NCI-H1092 (cell line): ENCODE results near the gene UROD.
A peak's percentile ranks its signal among the peaks of the same experiment; 100 is the strongest.

Experiments used
- DNase-seq: peaks from one replicate; lab custom pipeline; 2025; lab: John Stamatoyannopoulos, UW

UROD gene

DNA sequence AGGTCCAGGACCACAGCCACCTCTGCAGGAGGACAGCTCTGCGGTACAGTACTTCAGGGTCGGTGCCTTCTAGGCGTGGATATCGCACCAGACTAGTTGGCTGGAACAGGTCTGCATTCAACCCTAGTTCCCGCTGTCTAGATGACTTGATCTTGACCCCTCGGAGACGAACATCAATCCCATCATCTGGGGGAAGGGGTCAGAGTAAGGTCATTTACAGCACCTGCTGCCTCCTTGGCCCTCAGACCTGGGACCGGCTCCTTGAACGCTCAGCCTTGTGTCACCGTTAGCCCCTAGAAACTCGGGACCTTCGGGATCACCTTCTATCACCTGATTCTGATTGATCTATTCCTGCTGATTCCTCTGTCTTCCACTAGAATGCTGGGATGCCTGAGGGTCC lies 3.5 kb upstream of the UROD start:
- DNase-seq, result no peak

DNA sequence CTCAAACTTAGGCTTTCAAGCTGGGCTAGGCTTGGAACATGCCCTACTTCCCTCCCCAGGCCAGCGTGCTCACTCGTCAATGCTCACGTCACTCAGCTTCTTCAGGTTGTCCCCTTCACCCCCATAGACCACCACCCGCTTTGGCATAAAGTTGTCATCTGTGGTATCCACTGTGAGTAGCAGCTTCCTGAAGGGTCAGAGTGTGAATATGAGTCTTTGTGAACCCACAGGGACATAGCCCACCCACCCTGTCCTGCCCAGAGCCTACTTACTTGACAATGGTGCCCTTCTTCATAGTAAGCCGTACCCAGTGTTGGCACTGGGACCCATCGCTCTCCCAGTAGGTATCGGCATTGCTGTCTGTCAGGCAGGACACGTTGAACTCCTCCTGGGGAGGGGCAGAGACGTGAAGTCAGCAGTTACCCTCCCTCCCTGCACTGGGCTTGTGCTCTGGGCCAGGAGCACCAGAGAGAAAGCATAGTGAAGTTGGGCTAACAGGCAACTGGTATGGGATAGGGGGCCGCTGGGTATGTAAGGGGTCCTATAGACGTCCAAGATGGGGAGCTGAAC lies 2.7 kb upstream of the UROD start:
- DNase-seq, result no peak

DNA sequence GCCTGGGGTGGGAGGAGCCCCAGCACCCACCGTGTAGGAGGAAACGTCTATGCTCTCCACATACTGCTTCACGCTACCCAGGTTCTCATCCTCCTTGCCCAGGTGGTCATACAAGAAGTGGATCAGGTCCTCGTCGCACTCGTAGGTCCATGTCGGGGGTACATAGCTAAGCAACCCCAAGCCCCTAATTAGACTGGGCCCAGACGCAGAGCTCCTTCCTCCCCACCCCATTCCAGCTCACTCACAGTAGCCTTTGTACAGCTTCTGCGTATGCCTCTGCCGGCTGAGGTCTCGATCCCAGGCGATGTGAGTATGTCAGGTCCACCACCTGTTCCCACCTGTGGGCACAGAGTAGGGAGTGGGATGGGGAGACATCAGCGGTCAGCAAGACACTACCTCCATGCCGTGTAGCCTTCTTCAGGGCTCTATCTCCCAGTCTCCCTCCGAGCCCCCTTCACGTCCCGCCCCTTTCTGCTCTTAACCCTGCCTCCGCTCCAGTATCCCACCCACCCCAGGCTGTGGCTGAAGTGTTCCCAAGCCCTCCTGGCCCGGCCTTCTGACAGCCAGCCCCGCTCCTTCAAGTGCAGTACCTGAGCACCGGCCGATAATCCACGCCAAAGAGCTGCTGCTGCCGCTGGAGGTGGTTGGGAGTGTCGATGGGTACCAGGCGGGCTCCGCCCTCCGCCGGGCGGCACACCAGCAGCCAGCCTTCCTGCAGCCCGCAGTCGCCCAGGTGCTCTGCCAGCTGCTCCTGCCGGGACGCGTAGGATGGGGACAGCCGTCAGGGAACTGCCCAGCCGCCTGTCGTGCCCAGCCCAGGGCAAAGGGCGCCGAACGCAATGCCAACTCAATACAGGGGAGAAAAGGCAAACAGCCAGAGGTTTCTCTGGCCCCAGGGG lies 1.8 kb upstream of the UROD start:
- no peak for DNase-seq

DNA sequence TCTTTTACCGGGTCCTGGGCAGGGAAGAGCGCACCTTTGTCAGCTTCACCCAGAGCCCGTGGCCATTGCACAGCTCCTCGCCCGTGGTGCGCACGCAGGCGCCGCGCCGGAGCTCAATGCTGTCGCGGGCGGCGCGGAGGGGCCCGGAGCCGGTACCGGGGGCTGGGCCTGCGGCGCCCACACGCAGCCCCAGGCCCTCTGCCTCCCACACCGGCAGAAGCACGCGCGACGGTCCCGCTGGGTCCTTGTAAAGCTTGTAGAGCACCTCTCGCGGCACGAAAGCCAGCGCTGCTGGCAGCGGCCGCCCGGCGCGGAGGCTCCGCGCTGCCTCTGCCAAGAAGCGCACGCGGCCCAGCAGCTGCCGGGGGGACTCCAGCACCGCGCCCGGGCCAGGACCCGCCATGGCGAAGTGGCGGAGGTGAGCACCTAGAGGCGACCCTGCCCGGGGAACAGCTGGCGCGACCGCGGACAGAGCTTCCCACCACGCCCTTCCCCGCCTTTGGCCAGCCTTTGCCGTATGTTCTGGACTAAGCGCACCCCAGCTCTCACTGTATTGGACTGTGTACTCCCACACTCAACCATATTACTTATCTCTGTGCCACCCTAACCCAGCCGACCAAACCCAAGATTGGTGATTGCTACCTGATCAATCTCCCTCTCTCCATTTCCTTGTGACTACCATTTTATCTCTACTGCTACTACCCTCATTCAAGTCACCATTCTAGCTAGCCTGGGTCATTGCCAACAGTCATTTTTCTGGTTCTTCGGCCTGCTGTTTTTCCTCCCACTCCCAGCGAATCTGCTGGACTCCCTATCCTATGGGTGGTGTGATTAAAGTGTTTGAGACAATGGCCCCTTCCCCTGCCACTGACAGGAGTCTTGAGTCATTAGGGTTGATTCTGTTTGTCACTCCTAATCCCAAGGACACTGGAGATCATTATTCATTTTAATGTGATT lies 921 bp upstream of the UROD start, which contains the start of gene HECTD3:
Gene HECTD3, minus strand, starts transcription at position 470 of the 957 bp plus-strand sequence. Its CDS starts 67 bp downstream, at position 403.
- DNase-seq, result peak; percentile 71

DNA sequence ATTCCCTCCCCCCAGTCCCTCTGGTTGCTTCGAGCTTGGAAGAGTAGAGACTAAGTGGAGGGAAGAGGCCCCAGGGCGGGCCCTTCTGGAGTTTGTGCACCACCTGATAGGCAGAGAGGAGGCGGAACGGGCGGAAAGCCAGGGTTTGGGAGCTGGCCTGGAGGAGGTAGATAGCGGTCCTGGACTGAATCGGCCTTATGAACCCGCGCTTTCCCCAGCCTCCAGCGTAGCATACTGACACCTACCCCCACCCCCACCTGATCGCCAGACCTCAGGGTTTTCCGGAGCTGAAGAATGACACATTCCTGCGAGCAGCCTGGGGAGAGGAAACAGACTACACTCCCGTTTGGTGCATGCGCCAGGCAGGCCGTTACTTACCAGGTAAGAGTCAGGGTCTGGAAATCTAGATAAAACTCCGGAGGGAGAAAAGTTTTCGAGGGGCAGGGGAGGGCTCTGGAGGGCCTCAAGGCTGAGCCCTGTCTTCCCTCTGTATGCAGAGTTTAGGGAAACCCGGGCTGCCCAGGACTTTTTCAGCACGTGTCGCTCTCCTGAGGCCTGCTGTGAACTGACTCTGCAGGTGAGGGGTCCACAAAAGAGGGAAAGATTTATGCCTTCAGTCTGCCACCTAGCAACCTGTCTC lies 705 bp downstream of the UROD start:
- no peak for DNase-seq

DNA sequence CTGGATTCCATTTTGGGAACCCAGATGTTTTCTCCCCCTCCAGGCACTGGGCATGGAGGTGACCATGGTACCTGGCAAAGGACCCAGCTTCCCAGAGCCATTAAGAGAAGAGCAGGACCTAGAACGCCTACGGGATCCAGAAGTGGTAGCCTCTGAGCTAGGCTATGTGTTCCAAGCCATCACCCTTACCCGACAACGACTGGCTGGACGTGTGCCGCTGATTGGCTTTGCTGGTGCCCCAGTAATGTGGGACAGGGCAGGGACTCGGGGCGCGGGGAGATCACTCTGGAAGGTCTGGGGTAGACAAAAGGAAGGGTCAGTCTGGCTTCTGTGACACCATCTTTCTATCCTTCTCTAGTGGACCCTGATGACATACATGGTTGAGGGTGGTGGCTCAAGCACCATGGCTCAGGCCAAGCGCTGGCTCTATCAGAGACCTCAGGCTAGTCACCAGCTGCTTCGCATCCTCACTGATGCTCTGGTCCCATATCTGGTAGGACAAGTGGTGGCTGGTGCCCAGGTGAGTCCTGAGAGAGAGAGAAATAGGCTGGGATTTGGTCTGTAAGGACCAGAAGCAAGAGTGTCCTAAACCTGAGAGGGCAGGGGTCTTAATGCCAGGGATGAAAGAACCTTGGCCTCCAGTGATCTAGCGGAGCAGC lies 1.6 kb downstream of the UROD start:
- no peak for DNase-seq

DNA sequence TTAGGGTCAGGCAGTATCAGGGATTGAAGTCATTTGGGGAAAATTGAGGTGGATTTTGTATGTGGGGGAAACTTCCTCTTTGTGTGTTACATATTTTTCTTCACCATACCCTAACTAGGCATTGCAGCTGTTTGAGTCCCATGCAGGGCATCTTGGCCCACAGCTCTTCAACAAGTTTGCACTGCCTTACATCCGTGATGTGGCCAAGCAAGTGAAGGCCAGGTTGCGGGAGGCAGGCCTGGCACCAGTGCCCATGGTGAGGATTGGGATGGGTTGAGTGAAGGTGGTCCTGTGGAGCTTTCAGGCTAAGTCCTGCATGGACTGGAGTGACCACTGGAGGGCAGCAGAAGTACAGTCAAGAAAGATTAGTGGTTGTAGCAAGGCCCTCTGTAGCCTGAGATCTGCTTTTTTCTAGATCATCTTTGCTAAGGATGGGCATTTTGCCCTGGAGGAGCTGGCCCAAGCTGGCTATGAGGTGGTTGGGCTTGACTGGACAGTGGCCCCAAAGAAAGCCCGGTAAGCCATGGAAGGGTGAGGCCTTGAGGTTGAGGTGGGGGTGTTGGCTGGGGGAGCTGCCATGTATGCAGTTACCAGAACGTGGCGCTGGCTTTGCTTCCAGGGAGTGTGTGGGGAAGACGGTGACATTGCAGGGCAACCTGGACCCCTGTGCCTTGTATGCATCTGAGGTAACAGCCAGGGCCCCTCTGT lies 2.4 kb downstream of the UROD start:
- DNase-seq, result peak; percentile 82

DNA sequence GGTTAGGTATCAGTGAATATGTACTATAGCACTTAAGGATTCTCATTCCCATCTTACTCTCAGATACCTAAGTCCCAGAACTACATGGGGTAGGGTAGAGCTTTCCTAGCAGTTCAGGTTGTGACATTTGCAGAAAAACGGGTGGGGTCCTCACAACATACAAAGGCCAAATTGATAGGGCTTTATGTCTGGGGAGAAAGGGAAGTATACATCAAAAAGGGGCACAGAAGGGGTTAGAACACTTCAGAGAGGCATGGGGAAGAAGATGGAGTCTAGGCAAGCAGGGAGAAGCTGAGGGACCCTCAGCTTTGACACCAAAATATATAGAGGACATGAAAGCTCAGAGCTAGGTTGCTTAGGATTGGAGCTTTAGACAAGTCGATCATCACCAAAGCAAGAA lies 3.6 kb downstream of the UROD start:
- no peak for DNase-seq

DNA sequence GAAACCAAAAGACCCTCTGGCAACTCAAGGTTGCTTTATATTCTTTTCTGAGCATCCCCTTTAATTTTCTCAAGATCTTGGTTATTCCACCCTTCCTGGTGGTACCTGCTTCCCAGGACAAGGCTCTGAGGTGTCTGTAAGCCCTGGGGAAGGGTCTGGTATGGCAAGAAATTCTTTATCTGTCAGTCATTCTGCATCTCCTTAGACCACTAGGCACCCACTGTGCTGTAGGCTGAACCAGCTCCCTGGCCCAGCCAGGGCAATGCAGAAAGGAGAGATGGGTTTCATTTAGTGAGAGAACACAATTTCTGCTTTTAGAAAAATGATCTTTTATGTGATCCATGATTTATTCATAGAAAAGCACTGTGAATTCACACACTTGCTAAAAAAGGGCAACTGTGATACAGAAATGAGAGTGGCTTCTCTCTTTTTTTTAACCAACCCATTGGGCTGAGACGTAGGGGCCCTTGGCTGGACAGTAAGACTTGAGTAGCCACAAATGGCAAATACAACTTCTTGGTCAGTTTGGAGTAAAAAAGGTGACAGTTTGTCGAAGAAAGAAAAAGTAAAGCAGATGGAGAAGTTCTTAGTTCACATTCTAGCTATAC lies 4.1 kb downstream of the UROD start:
- DNase-seq, result no peak

DNA sequence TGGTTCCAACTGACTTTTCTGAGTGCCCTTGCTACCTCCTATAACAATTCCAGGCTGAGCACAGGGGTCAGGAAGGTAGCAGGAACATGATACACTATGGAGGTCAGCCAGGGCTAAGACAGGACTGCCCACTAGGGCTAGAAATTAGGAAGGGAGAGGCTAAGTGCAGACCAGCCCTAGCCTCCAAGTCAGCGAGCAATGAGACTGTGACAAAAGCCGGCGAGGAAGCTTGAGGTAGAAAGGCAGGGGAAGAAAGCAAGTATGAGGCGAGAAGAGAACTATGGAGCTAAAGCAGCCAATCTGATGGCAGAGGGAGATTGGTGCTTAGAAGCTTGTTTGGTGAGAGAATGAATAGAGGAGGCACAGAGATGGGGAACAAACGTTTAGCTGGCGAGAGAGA lies 4.7 kb downstream of the UROD start:
- no peak for DNase-seq

DNA sequence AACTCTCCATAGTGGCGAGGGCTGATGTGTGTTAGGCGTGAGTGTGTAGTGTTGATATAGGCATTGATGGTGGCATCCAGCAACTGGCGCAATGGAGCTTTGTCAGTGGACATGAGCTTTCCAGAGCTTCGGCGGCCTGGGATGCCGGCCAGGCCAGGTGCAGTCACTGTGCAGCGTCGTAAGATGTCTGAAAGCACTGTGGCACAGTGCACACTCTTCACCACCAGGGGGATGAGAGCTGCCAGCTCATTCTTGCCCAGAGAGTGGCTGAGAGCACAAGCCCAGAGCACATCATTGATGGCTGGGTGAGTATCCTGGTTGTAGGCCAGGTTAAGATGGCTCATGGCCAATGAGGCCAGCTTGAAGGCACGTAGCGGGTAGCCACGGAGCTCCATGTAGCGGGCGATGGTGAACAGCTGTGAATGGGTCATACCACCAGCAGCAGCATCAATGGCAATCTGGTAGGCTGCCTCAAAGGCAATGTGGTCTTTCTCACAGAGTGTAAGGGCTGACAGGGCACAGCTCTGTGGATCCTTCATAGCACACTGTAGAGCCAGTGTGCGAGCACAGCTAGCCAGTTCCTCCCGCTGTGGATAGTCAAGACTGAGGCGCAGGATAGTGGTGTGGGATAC lies 6.7 kb downstream of the UROD start:
- peak; percentile 62 for DNase-seq

DNA sequence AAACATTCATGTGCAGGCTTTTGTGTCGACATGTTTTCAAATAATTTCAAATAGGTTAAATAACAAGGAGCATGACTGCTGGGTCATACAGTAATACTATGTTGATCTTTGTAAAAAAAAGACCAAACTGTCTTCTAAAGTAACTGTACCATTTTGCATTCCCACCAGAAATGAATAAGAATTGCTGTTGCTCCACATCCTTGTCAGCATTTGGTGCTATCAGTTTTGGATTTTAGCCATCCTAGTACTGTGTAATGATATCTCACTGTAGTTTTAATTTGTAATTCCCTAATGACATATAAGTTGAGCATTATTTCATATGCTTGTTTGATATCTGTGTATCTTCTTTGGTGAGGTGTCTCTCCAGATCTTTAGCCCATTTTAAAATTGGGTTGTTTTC lies 11.6 kb downstream of the UROD start:
- no peak for DNase-seq

DNA sequence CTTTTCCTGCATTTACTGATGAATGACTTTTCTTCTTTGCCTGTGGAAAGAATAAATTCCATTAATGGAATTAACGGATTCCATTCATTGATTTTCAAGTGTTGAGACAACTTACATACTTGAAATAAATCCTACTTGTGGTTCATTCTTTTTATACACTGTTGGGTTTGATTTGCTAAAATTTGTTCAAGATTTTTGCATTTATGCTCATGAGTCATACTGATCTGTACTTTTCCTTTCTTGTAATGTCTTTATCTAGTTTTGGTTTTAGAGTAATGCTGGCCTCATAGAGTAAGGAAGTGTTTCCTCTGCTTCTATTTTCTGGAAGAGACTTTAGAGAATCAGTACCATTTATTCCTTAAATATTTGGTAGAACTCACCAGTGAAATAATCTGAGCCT lies 14.4 kb downstream of the UROD start:
- DNase-seq, result no peak

DNA sequence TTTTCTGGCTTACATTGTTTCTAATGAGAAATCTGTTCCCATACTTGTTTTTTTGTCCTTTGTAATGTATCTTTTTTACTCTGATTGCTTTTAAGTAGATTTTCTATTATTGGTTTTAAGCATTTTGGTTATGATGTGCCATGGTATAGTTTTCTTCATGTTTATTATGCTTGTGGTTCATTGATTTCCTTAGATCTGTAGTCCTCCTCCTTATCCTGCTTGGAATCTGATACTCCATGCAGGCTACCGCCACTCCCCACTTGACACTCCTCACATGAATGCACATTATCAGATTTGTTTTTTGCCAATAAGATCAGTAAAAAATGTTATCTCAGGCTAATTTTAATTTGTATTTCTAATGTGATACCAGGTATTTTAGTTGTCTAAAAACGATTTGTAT lies 20.8 kb downstream of the UROD start:
- no peak for DNase-seq

DNA sequence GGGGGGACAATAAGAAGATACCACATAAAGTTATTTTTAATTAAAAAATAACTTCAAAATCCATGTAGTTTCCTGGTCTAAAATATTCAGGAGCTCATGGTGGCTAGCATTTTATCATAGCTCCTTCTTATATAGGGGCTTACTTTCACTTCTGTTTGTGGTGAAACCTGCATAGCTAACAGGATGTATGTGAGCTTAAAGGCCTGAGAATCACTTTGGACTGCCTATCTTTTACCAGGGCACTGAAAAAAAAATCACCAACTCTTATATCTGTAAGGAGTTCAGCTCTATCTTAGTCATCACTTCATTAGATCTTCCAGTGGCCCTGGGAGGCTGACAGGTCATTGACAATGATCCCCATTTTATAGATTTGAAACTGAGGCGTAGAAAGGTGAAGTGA lies 21.3 kb downstream of the UROD start:
- no peak for DNase-seq

DNA sequence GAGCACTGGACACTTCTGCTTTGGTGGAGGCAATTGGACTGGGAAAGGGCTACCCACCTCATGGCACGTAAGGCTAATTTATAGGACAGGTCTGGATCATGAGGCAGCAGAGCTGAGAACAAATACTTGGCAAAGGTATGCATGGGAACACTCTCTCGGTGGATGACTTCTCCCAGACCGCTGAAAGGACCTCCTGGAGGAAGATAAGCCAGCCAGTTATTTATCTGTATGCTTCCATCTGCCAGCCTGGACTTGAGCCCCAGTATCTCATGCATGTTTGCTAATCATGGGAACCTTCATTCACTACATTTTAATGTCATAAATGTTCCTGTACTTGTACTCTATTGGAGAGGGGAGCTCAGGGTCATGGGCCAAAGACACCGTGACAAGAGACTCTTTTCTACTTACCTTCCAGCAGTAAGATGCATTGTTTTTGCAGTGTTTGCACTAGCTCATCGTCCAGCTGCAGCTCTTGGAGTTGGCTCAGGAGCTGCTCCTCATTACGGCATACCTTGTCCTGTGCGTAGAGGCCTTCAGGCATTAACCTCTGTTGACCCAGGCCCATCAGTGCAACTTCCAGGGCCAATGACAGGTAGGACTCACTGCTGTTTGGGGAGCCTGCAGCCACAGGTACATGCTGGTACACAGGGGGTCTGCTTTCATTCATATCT lies 23.7 kb downstream of the UROD start:
- no peak for DNase-seq

DNA sequence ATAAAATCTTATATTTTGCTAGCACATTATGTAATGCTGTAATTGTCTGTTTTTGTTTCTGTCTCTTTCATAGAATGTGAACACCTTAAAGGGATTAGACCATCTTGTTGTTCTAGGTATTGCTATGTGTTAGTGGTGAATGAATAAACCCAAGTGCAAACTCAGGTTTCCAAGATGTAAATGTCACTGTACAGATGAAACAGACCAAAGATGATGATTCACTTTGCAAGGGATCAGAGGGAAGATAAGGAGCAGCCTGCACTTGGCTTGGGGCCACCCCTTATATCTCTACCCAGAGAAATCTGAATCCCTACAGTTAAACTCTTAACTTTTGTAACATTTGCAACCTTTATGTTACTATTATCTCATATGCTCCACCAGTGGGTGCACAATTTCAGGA lies 25.4 kb downstream of the UROD start:
- no peak for DNase-seq

DNA sequence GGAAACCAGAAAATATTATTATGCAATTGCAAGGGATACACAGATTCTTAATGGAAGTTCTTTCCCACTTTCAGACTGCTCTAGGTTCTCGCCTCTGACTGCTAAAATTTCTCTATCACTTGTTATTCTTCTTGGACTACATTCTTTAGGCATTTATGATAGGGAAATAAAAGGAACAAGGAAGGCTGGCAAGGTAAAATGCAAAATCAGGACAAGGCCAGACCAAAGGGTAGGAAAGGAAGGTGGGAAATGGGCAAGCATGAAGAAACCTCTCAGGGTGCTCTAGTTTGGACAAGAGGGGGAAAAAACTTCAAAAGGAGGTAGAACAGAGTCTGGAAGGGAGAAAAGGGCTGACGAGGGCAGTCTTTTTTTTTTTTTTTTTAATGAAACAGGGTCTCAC lies 26.2 kb downstream of the UROD start:
- DNase-seq, result no peak

DNA sequence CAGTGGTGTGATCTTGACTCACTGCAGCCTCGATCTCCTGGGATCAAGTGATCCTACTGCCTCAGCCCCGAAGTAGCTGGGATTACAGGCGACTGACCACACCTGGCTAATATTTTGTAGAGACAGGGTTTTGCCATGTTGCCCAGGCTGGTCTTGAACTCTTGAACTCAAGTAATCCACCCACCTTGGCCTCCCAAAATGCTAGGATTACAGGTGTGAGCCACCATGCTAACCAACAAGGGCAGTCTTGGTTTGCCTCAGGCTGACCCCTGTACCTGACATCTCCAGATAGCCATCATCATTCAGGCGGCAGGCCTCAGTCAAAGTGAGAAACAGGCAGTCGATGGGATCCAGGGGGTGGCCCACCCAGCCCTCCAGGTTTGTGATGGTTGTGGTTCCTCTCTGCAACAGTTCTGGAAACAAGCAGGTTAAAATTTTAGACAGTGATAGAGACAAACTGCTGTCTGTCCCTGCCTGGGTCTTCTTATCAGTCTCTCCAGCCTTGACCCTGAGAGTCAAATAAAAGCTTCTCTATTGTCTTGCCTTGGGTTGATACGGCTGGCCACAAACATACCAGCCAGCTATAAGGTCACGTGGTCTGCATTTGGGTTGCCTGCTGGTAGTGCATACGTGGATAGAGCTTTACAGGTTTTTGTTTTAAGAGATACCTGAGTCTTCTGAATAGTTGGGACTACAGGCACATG lies 26.8 kb downstream of the UROD start:
- no peak for DNase-seq
